Stimulated activated CD8-positive, alpha-beta memory T cell treated with anti-CD3 and anti-CD28 coated beads, Interleukin-2, amount 100 ng/mL, for 1 hour (primary cell): ENCODE results near the gene NUFIP2.
"Not testable (repeated sequence)": the region's sequence is repeated elsewhere in the genome, so short reads cannot be mapped to it uniquely, and the experiment has no call there.

ENCODE experiments used
- DNase-seq, 2 donors: peaks; one replicate each; pipeline ENCODE4 v3.0.0-alpha.2; 2020; ENCODE audit warnings: low read depth in 2 of 2

Gene NUFIP2

DNA sequence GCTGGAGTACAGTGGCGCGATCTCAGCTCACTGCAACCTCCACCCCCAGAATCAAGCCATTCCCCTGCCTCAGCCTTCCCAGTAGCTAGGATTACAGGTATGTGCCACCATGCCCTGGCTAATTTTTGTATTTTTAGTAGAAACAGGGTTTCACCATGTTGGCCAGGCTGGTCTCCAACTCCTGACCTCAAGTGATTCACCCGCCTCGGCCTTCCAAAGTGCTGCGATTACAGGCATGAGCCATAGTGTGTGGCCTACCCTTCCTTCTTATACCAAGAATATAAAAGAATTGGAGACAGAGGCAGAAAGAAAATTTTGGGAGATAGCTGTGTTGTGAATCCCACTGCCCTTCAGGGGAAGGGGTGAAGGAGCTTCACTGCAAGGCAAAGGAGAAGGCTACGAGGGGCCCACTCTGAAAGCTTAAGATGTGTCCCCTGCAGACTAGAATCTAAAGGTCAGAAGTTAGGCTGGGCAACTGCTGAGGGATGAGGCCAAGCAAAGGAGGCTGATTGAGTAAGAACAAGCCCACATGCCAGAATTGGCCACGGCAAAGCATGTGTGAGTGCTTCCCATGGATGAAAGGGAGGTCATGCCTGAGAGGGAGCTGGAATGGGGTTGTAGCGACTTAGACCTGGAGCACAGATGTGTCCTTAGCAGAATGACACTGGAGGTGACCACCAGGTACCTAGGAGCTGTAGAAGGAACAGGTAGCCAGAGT, 55.7 kb downstream of the NUFIP2 start:
- no peak for DNase-seq

DNA sequence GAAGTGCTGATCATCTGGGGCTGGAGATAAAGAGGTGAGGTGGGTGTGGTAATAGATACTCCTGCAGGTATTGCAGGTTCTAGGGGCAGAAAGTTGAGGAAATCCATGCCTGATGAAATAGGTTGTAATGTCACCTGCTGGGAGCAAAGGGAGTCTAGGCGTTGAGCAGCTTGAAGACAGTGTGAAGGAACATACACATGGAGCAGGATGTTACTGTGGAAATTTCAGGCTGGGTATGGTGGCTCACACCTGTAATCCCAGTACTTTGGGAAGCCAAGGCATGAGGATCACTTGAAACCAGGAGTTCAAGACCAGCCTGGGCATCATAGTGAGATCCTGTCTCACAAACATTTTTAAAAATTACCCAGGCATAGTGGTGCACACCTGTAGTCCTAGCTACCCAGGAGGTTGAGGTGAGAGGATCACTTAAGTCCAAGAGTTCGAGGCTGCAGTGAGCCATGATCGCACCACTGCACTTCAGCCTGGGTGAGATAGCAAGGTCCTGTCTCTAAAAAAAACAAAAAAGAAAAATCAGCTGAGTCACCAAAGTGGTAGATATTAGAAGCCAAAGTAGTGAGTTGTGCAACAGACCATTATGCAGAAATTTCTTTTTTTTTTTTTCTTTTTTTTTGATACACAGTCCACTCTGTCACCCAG, 56.3 kb downstream of the NUFIP2 start:
- no peak for DNase-seq

DNA sequence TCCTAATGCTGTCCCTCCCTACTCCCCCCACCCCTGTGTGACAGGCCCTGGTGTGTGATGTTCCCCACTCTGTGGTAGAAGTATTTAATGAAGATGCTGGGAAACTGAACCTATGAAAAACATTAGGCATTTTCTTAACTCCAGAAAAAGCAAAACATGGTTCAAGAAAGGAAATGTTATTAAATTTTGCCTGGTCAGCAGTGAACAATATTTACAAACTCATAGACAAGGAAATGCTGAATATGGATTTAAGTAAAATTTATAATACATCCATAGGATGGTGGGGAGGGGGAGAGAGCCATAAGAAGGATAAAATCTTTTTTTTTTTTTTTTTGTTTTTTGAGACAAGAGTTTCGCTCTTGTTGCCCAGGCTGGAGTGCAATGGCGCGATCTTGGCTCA, 58.0 kb downstream of the NUFIP2 start:
- DNase-seq: no peak

DNA sequence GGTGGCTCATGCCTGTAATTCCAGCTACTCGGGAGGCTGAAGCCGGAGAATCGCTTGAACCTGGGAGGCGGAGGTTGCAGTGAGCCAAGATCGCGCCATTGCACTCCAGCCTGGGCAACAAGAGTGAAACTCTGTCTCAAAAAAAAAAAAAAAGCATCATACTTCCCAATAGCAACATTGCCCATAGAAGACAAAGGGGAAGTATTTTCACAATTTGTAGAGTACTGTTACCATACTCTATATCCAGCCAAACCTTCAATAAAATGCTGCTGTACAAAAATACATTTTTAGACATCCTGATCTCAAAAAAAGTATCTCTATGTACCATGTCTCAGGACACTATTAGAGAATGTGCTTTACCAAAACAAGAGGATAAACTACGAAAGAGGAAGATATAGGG, 59.0 kb downstream of the NUFIP2 start:
- DNase-seq: not testable (repeated sequence)

DNA sequence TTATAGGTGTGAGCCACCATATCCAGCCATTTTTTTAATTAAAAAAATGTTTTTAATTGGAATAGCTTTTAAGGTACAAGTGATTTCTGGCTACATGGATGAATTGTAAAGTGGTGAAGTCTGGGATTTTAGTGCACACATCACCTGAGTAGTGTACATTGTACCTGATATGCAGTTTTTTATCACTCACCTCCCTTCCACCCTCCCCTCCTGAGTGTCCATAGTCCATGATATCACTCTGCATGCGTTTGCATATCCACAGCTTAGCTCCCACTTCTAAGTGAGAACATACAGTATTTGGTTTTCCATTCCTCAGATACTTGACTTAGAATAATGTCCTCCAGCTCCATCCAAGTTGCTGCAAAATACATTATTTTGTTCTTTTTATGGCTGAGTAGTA, 60.6 kb downstream of the NUFIP2 start:
- no peak for DNase-seq

DNA sequence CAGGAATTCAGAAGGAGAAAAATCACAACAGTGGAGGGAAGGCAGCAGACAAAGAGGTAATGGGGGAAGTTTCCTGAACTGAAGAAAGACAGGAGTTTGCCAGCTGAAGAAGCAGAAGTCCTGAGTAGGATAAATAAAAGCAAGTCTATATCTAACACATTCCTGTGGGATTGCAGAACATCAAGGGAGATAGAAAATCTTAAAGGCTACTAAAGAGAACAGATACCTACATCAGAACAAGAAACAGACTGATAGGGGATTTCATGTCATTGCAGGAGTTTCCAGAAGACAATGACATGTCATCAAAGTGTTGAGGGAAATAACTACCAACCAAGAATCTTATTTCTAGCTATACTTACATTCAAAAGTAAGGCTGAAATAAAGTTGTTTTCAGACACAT, 68.6 kb downstream of the NUFIP2 start:
- DNase-seq: no peak

DNA sequence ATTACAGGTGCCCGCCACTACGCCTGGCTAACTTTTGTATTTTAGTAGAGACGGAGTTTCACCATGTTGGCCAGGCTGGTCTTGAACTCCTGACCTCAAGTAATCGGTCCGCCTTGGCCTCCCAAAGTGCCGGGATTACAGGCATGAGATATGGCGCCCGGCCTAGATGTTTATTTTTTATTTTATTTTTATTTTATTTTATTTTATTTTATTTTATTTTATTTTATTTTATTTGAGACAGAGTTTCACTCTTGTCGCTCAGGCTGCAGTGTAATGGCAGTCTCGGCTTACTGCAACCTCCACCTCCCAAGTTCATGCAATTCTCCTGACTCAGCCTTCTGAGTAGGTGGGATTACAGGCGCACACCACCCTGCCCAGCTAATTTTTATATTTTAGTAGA, 72.6 kb downstream of the NUFIP2 start:
- DNase-seq: not testable (repeated sequence)

DNA sequence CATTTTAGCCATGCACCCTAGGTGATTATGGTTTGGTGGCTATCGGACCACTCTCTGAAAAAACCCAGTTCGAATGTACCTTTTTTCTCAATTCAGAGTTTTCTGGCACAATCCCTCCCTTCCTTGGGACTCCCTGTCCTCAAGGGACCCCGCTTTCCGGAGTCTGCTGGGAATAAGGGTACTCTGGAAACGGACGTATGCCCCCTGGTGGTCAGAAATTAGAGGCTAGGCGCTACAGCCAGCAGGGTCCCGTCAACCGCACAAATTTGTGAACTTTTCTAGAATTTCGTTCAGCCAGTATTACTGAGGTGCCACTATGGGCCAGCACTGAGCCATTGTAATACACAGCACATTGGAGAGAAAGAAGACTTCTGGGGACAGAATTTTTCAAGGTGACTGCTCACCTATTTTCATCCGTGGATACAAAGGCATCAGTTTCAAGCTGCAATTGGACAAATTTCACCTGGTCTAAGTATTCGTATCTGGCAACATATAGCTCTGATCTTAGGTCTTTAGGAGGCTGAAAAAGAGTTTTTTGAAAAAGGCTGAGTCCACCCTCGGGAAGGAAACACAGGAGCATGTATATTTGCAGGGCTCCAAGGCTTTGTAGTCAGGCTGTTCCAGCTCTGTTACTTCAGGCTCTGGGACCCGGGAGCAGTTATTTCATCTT, 74.4 kb downstream of the NUFIP2 start:
- peak; percentile 28 to 48 for DNase-seq

DNA sequence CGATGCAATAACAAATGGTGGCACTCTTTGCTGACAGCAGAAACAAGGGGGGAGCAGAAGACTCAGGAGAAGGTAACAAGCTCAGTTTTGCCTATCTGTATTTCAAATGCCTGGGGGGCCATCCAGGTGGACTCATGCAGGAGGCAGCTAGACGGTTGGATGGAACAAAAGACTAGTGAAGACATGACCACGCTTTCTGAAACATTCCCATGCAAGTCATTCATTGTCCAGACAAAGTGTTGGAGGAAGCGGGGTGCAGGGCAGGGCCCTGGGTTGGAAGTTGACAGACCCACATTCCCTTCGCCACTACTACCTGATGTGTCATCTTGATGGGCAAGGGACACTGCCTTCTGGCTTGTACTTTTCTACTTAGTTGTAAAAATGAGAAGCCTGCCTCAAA, 77.1 kb downstream of the NUFIP2 start:
- DNase-seq: no peak

DNA sequence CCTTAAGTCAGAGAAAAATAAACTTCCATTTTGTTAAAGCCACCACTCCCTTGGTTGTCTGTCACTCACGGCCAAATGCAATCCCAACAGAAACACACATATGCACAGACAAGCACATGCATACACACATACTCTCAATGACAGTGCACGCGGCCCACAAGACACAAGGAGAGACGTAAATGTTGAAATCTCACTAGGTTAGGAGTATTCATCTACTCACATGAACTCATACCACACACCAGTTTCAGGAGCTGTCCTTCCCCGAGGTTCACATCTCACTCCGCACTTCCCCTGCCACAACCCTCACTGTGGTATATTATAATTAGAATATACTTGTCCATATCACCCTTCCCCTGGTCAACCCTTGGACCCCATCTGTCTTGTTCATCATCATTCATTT, 77.8 kb downstream of the NUFIP2 start:
- no peak for DNase-seq

DNA sequence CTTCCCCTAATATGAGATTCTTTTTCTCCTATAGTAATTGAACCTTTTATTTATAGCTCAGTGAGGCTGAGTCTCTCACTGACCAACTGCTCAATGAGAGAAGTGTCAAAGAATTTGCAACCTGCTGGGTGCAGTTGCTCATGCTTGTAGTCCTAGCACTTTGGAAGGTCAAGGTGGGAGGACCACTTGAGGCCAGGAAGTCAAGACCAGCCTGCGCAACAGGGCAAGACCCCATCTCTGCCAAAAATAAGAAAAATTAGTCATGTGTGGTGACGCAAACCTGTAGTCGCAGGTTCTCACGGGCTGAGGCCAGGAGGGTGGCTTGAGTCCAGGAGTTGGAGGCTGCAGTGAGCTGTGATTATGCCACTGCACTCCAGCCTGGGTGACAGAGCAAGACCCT, 78.2 kb downstream of the NUFIP2 start:
- DNase-seq: no peak

DNA sequence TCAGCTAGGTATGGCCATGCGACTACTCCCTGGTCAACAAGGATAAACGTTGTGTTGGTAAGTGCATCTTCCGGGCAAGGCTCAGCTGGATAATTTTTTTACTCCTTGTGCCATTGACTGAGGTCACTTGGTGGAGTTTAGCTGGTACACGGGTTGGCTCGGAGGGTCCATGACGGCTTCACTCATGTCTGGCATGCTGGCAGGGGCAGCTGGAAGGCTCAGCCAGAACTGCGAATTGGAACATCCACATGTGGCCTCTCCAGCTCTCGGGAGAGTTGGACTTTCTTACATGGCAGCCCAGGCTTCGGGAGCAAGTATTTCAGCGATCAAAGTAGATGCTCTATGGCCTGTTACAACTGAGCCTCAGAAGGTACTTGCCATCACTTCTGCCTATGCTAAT, 78.8 kb downstream of the NUFIP2 start:
- DNase-seq: no peak

DNA sequence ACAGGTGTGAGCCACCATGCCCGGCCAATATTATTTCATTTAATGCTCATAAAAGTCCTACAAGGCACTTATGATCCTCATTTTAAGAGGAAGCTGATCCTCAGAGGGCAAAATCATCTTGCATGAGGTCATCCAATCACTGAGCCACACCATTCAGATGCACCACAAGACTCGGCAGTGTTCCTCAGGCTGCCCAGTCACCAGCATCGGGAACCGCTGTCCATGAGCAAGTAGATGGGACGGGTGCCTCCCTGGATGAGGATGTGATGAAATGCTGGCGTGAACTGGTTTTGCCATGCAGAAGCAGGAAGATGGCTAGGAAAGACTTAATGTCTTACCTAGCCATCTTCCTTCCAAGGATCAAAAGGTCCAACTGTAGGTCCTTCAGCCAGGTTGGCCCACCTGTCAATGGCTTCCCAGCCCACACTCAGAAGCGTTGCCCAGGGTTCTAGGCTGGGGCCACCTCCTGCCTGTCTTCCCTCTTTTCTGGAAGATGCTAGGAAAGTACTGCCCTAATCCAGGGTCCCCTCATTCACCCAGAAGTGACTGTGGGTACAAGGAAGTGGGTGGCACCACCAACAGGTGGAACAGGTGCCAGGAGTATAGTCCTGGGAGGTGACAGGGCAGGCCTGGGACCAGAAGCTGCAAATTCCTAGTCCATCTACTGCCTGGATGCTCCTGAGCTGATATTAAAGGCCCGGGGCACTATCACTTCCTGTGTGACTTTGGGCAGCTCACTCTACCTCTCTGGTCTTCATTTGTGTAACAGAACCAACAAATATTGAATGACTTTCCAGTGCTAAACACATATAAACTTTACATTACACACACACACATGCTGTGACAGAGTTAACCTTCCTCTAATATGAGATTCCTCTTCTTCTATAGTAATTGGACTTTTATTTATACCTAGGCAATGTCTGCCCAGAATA, 79.5 kb downstream of the NUFIP2 start:
- no peak for DNase-seq

DNA sequence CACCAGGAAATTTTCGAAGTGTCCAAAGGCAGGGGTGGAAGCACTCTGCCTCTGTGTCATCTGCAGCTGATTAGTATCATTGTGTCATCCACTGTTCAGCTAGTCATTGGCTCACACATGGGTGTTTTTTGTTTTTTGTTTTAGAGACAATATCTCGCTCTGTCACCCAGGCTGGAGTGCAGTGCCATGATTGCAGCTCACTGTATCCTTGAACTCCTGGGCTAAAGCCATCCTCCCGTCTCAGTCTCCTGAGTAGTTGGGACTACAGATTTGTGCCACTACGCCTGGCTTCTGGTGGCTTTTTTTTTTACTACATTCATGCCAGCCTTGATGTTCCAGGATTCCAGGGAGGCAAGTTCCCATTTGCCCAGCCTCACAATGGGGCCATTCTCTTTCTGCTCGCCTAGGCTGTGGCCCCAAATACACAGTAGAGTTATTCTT, 81.2 kb downstream of the NUFIP2 start:
- DNase-seq: no peak

DNA sequence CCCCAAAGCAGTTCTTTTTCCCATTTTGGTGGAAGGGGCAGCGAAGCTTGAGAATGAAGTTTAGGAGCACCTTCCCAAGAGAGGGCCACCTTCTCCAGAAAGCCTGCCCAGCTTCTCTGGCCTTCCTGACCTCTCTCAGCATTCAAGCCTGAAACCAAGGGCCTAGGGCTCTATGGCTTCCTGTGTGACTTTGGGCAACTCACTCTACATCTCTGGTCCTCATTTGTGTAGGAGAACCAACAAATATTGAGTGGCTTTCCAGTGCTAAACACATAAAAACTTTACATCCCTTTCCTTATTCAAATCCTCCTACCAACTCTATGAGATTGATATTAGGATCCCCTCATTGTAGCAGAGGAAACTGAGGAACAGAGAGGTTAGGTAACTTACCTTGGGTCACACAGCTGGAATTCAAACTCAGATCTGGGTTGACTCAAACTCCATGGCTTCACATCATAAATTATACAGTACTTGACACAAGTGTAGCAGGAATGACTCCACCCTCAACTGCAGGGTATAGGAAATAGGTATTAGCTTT, 81.8 kb downstream of the NUFIP2 start:
- no peak for DNase-seq

DNA sequence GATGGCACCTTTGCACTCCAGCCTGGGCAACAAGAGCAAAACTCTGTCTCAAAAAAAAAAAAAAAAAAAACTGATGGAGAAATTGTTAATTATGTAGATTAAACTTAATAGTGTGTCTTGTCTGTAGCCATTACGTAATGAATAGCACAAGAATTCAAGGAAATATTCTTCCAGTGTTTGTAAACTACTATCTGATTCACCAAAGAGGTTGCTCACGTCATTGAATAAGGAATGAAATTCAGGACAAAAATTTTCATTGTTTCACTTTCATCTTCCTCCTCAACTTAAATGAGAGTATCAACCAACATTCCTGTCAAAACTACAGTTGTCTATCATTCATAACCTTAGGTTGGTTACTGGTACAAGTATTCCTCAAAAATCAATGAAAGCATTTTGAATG, 83.1 kb downstream of the NUFIP2 start:
- no peak for DNase-seq

DNA sequence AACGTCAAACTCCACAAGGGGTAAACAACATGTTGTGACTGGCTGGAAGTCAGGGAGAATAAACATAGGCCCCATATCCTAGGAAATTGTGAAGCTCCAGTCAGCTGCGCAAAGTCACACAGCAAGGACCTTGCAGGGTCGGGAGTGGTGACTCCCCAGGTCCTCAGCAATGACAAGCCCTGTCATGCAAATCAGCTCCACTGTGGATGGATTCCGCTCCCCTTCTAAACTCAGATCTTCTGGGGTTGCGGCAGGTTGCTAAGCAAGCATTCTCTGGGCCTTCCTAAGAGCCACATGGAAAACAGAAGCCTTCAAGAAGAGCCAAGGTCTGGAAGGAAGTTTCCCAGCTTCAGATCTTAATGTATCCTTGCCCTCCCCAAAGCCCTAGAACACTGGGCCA, 84.9 kb downstream of the NUFIP2 start:
- no peak for DNase-seq

DNA sequence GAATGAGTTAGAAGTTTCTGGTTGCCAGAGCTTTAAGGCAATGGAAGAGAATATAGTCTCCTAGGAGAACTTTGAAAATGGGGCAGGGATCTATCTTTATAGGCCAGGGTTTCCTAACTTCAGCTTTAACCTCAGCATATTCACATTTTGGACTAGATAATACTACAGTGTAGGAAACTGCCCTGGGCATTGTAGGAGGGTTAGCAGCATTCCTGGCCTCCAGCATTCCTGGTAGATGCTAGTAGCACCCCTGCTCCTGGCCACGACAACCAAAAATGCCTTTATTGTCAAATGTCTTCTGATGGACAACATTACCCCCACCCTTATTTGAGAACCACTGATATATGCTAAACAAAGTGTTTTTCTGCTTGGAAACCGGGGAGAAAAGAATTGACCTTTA, 86.0 kb downstream of the NUFIP2 start:
- no peak for DNase-seq
